Activated naive CD8-positive, alpha-beta T cell treated with anti-CD3 and anti-CD28 coated beads for 36 hours (primary cell): Measurements from ENCODE around the gene TRAM2. TPM values are rescaled to one million over a fixed set of nuclear protein-coding genes. Genes with fewer than 3 reads are reported as not detected.

Source experiments
- DNase-seq: peaks from one replicate; pipeline ENCODE4 v3.0.0; 2021
- H3K27ac Mint-ChIP-seq: one replicate; pipeline ENCODE4 v1.8.0; 2022; ENCODE audit warnings: mild to moderate bottlenecking, moderate library complexity, mixed read lengths
- H3K27me3 Mint-ChIP-seq: one replicate; pipeline ENCODE4 v1.8.0; 2022; ENCODE audit warnings: mild to moderate bottlenecking, mixed read lengths
- H3K36me3 Mint-ChIP-seq: one replicate; pipeline ENCODE4 v1.8.0; 2021; ENCODE audit warnings: mild to moderate bottlenecking, mixed read lengths
- H3K4me1 Mint-ChIP-seq: one replicate; pipeline ENCODE4 v1.8.0; 2021; ENCODE audit warnings: mixed read lengths
- H3K4me3 Mint-ChIP-seq: one replicate; pipeline ENCODE4 v1.8.0; 2022; ENCODE audit warnings: mild to moderate bottlenecking, moderate library complexity, mixed read lengths
- H3K9me3 Mint-ChIP-seq: one replicate; pipeline ENCODE4 v1.8.0; 2022; ENCODE audit warnings: mixed read lengths
- total RNA-seq, 2 experiments: library from RNA; stranded (reverse); gene quantifications; one replicate each; pipeline ENCODE4 v1.2.3, GENCODE V29; 2021

TRAM2 gene
- total RNA-seq, 2 experiments from 2014 or later, result 1.6 to 2.0 TPM

- Mint-ChIP-seq H3K9me3 (no peaks in the 10 kb centered on the region), H3K27me3 (no peaks in the 10 kb centered on the region), H3K36me3 (peaks cover 2% of the 10 kb centered on the region), H3K4me1 (peaks cover 5% of the 10 kb centered on the region), H3K4me3 (no peak overlapping the region), H3K27ac (no peak overlapping the region)
- DNase-seq, result no peak
Observed at GRCh38 chr6:52547647-52548352, 29.1 kb downstream of the TRAM2 start.

GRCh38 chr6:52546678-52547077, 30.2 kb downstream of the TRAM2 start:
- Mint-ChIP-seq H3K4me3 (no peak overlapping the region), H3K4me1 (peaks cover 3% of the 10 kb centered on the region), H3K27ac (no peak overlapping the region), H3K36me3 (peaks cover 2% of the 10 kb centered on the region), H3K9me3 (no peaks in the 10 kb centered on the region), H3K27me3 (no peaks in the 10 kb centered on the region)
- no peak for DNase-seq

GRCh38 chr6:52546192-52546591, 30.7 kb downstream of the TRAM2 start:
- peaks cover 3% of the 10 kb centered on the region for H3K4me1 Mint-ChIP-seq
- no peak overlapping the region for H3K4me3 Mint-ChIP-seq
- H3K27ac Mint-ChIP-seq, result no peak overlapping the region
- peaks cover 2% of the 10 kb centered on the region for H3K36me3 Mint-ChIP-seq
- no peaks in the 10 kb centered on the region for H3K9me3 Mint-ChIP-seq
- no peaks in the 10 kb centered on the region for H3K27me3 Mint-ChIP-seq
- no peak for DNase-seq

DNA sequence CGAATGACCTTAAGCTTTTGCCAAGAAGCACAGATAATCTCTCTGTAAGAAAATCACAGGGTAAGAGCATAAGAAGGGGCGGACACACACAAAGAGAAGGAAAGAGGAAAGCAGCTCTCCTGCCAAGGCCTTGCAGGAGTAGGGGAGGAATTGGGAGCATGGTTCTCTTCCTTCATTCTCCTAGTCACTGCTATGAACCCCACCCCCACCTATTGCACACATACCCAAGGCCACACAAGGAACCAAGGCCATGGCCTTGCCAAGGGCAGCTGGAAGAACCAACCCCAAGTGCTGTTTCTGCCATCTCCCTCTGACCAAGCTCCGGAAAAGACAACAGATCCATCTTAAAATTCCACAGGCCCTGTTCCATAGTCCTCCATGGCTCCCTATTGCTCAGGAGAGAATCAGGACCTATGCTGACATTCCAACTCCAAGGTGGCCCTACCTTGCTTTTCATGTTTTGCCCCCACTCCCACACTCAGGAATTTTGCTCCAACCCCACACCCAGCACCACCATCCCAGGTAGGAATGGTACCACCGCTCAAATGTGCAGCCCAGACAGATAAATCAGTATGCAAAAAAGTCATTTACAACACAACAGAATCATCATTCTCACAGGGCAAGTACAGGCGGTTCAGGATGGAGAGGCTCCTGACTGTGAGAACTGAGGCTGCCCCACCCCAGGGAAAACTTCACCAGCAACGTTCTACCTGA, 31.3 kb downstream of the TRAM2 start:
- no peaks in the 10 kb centered on the region for H3K27me3 Mint-ChIP-seq
- H3K36me3 Mint-ChIP-seq, result peaks cover 2% of the 10 kb centered on the region
- DNase-seq, result no peak
- H3K4me1 Mint-ChIP-seq, result peaks cover 3% of the 10 kb centered on the region
- no peaks in the 10 kb centered on the region for H3K9me3 Mint-ChIP-seq
- no peak overlapping the region for H3K4me3 Mint-ChIP-seq
- H3K27ac Mint-ChIP-seq, result no peak overlapping the region

GRCh38 chr6:52544602-52545405, 32.1 kb downstream of the TRAM2 start:
- no peaks in the 10 kb centered on the region for H3K27me3 Mint-ChIP-seq
- H3K27ac Mint-ChIP-seq, result no peak overlapping the region
- DNase-seq, result no peak
- no peaks in the 10 kb centered on the region for H3K9me3 Mint-ChIP-seq
- H3K4me1 Mint-ChIP-seq, result peaks cover 3% of the 10 kb centered on the region
- peaks cover 2% of the 10 kb centered on the region for H3K36me3 Mint-ChIP-seq
- no peak overlapping the region for H3K4me3 Mint-ChIP-seq

GRCh38 chr6:52543729-52544601, 32.9 kb downstream of the TRAM2 start:
- Mint-ChIP-seq H3K27ac (no peak overlapping the region), H3K9me3 (no peaks in the 10 kb centered on the region), H3K27me3 (no peaks in the 10 kb centered on the region), H3K4me1 (peaks cover 3% of the 10 kb centered on the region), H3K4me3 (no peak overlapping the region), H3K36me3 (peaks cover 4% of the 10 kb centered on the region)
- DNase-seq, result no peak

GRCh38 chr6:52543262-52543661, 33.6 kb downstream of the TRAM2 start:
- no peaks in the 10 kb centered on the region for H3K9me3 Mint-ChIP-seq
- H3K27ac Mint-ChIP-seq, result no peak overlapping the region
- H3K4me1 Mint-ChIP-seq, result peaks cover 3% of the 10 kb centered on the region

DNA sequence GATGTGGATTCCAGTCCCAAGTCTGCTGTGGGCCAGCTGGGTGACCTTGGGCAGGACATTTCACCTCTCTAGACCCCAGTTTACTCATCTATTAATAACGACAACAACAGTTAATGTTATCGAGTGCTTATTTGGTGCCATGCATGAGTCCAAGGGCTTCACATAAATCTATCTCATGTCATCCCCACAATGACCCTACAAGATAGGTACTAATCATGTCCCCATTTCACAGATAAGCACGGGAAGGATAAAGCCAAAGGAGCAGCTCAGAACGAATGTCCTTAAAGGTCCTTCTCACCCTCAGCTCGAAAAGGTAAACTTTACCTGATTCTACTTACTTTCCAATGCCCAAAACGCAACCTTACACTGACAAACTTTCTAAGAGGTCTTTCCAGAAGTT, 35.7 kb downstream of the TRAM2 start:
- H3K4me1 Mint-ChIP-seq, result peaks cover 21% of the 10 kb centered on the region
- DNase-seq, result no peak
- no peaks in the 10 kb centered on the region for H3K9me3 Mint-ChIP-seq
- H3K36me3 Mint-ChIP-seq, result peaks cover 2% of the 10 kb centered on the region
- H3K27me3 Mint-ChIP-seq, result no peaks in the 10 kb centered on the region
- no peak overlapping the region for H3K4me3 Mint-ChIP-seq
- H3K27ac Mint-ChIP-seq, result no peak overlapping the region

More at GRCh38 chr6:52543262-52543661, 33.6 kb downstream of the TRAM2 start:
- H3K36me3 Mint-ChIP-seq, result peaks cover 4% of the 10 kb centered on the region
- H3K27me3 Mint-ChIP-seq, result no peaks in the 10 kb centered on the region
- H3K4me3 Mint-ChIP-seq, result no peak overlapping the region
- no peak for DNase-seq

- DNase-seq, result no peak
- Mint-ChIP-seq H3K27me3 (no peaks in the 10 kb centered on the region), H3K27ac (no peak overlapping the region), H3K4me1 (peaks cover 29% of the 10 kb centered on the region), H3K36me3 (peaks cover 2% of the 10 kb centered on the region), H3K4me3 (no peak overlapping the region), H3K9me3 (no peaks in the 10 kb centered on the region)
Observed at GRCh38 chr6:52540286-52540902, 36.5 kb downstream of the TRAM2 start.

DNA sequence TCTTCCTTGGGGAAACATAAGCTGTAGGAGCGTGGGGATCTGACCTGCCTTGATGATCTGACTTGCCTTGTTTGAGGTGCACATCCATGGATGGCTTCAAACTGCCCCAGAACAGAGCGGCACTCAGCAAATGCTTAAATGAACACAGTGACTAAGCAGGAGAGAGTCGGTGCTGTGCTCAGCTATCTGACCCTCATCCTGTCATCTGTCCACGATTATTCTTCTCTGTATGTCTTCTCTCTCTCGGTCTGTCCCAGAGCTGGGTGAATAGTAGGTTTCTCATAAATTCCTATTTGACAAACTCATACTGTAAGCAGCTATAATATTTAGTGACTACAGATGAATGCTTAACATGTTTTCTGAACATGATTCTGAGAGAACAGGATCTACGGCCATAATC, 37.3 kb downstream of the TRAM2 start:
- H3K27me3 Mint-ChIP-seq, result no peaks in the 10 kb centered on the region
- no peak overlapping the region for H3K4me3 Mint-ChIP-seq
- H3K27ac Mint-ChIP-seq, result no peak overlapping the region
- peaks cover 36% of the 10 kb centered on the region for H3K4me1 Mint-ChIP-seq
- peaks cover 5% of the 10 kb centered on the region for H3K36me3 Mint-ChIP-seq
- no peaks in the 10 kb centered on the region for H3K9me3 Mint-ChIP-seq
- no peak for DNase-seq

GRCh38 chr6:52538901-52539354, 37.9 kb downstream of the TRAM2 start:
- H3K4me1 Mint-ChIP-seq, result peaks cover 34% of the 10 kb centered on the region
- no peaks in the 10 kb centered on the region for H3K27me3 Mint-ChIP-seq
- DNase-seq, result no peak
- H3K4me3 Mint-ChIP-seq, result no peak overlapping the region
- H3K9me3 Mint-ChIP-seq, result no peaks in the 10 kb centered on the region
- H3K36me3 Mint-ChIP-seq, result peaks cover 5% of the 10 kb centered on the region
- H3K27ac Mint-ChIP-seq, result no peak overlapping the region

- Mint-ChIP-seq H3K4me1 (peaks cover 34% of the 10 kb centered on the region), H3K27ac (no peak overlapping the region)
Observed at GRCh38 chr6:52538252-52538900, 38.5 kb downstream of the TRAM2 start.

DNA sequence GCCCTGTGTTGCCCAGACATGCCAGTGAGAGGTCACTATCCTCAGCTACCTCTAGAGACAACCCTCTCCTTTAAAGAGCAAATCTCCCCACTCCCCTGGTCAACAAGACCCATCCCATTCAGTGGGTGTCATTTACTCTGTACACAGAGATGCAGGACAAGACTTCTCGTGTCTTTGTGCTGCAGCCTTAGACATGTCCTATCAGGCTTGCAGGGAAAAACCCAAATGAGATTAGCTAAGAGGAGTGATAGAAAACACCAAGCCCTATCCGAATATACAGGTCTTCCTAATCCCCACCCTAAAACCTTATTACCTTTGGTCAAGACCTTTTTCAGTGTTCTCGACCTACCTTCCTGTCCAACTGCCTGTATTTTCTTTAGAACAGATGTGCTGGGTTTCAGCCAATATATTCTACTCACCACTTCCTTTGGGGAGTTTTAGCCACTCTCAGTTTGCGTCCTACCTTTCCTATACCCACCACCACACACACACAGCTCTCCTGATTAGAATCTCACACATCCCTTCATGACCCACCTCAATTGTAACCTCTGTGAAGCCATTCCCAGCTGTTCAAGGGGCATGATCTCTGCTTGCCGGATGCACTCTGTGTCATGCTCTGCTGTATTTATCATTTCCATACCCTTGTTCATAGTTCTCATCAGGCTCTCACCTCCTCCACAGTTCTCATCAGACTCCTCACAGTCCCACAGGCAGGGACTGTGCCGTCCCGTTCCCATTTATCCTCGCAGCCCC, 39.7 kb downstream of the TRAM2 start:
- Mint-ChIP-seq H3K27me3 (no peaks in the 10 kb centered on the region), H3K4me1 (peaks cover 34% of the 10 kb centered on the region), H3K27ac (no peak overlapping the region), H3K9me3 (no peaks in the 10 kb centered on the region), H3K4me3 (no peak overlapping the region), H3K36me3 (peaks cover 5% of the 10 kb centered on the region)
- no peak for DNase-seq

More at GRCh38 chr6:52538252-52538900, 38.5 kb downstream of the TRAM2 start:
- H3K36me3 Mint-ChIP-seq, result peaks cover 5% of the 10 kb centered on the region
- no peak for DNase-seq
- H3K9me3 Mint-ChIP-seq, result no peaks in the 10 kb centered on the region
- no peaks in the 10 kb centered on the region for H3K27me3 Mint-ChIP-seq
- H3K4me3 Mint-ChIP-seq, result no peak overlapping the region
